Measurements from ENCODE around the gene CFAP54. TPM values are rescaled to one million over a fixed set of nuclear protein-coding genes. Genes with fewer than 3 reads are reported as not detected.

CFAP54 gene
- total and polyA plus RNA-seq, 2 donors (not counting 3 experiments of a cell fraction or from before 2014, with no cell fraction given) = 3.6 to 26.9 TPM

GRCh38 chr12:96770219-96771102 is 281.1 kb downstream of the CFAP54 start:
- POLR2A ChIA-PET = no interaction called here
- Histone ChIP-seq H3K9ac (replicated peaks; ENCODE audit: extremely low read depth, insufficient read depth, low read length) (no peak overlapping the region), H3K4me2 (ENCODE audit: insufficient read depth, low read length) (no peak overlapping the region), H3K9me3 (replicated peaks; ENCODE audit: control insufficient read depth, insufficient read depth, low read length) (no peaks in the 10 kb centered on the region), H2AFZ (ENCODE audit: low read depth, low read length) (no peak overlapping the region), H4K20me1 (replicated peaks; ENCODE audit: control insufficient read depth, extremely low read depth, insufficient read depth, low read length) (no peaks in the 10 kb centered on the region), H3K4me1 (ENCODE audit: control insufficient read depth, extremely low read depth, insufficient read depth, low read length) (no peaks in the 10 kb centered on the region), H3K27ac (ENCODE audit: insufficient read depth, low read depth, low read length) (no peak overlapping the region), H3K4me3 (replicated peaks in 1 of 3; ENCODE audit: insufficient read depth in 1 of 3, low read depth in 1 of 3, low read length in 3 of 3) (no peak overlapping the region), H3K9me1 (replicated peaks; ENCODE audit: control insufficient read depth, extremely low read depth, insufficient read depth, low read length) (no peaks in the 10 kb centered on the region), H3K79me2 (ENCODE audit: control insufficient read depth, insufficient read depth, low read length) (no peaks in the 10 kb centered on the region), H3K27me3 (ENCODE audit: control insufficient read depth in 2 of 2, insufficient read depth in 2 of 2, low read length in 2 of 2) (no peaks in the 10 kb centered on the region), H3K36me3 (ENCODE audit: control insufficient read depth in 2 of 2, extremely low read depth in 1 of 2, insufficient read depth in 2 of 2, low read length in 2 of 2) (no peaks in the 10 kb centered on the region)
- CTCF ChIA-PET = interaction anchor here (0.8 kb wide), 1 partner anchor 41 kb away, joined by 3 read pairs; no protein-coding TSS in a partner anchor
- dilution Hi-C loops (cut with MboI; ENCODE audit: extremely low pct_ligation_motif_present, low sequenced_read_pairs) (no loop called here), intact Hi-C loops (cut with micrococcal nuclease) (no loop called here)
- TF ChIP-seq FOS (IDR thresholded peaks at IDR 0.05; ENCODE audit: borderline replicate concordance, insufficient read depth, low read length) (no peak), POLR2A (IDR thresholded peaks at IDR 0.05; ENCODE audit: low read depth, low read length) (no peak)
- no TSS peak for BruUV-seq (replicated peaks)
- no peak for FAIRE-seq
- no peak for DNase-seq (ENCODE audit: low read depth, low spot score)

- H2AFZ ChIP-seq (ENCODE audit: low read depth, low read length) = no peak overlapping the region
- H4K20me1 ChIP-seq (replicated peaks; ENCODE audit: control insufficient read depth, extremely low read depth, insufficient read depth, low read length) = no peaks in the 10 kb centered on the region
- intact Hi-C loops (cut with micrococcal nuclease) = no loop called here
- CTCF ChIA-PET = interaction anchor here (0.8 kb wide), 1 partner anchor 23 kb away, joined by 3 read pairs; no protein-coding TSS in a partner anchor
- no peaks in the 10 kb centered on the region for H3K79me2 ChIP-seq (ENCODE audit: control insufficient read depth, insufficient read depth, low read length)
- H3K36me3 ChIP-seq (ENCODE audit: control insufficient read depth in 2 of 2, extremely low read depth in 1 of 2, insufficient read depth in 2 of 2, low read length in 2 of 2) = no peaks in the 10 kb centered on the region
- no peak for FAIRE-seq
- H3K27ac ChIP-seq (ENCODE audit: insufficient read depth, low read depth, low read length) = no peak overlapping the region
- no peak for DNase-seq (ENCODE audit: low read depth, low spot score)
- no peaks in the 10 kb centered on the region for H3K4me1 ChIP-seq (ENCODE audit: control insufficient read depth, extremely low read depth, insufficient read depth, low read length)
- no peaks in the 10 kb centered on the region for H3K9me1 ChIP-seq (replicated peaks; ENCODE audit: control insufficient read depth, extremely low read depth, insufficient read depth, low read length)
- no TSS peak for BruUV-seq (replicated peaks)
- no peaks in the 10 kb centered on the region for H3K9me3 ChIP-seq (replicated peaks; ENCODE audit: control insufficient read depth, insufficient read depth, low read length)
- POLR2A ChIA-PET = no interaction called here
- H3K9ac ChIP-seq (replicated peaks; ENCODE audit: extremely low read depth, insufficient read depth, low read length) = no peak overlapping the region
- dilution Hi-C loops (cut with MboI; ENCODE audit: extremely low pct_ligation_motif_present, low sequenced_read_pairs) = no loop called here
- TF ChIP-seq EZH2 (IDR thresholded peaks at IDR 0.05; ENCODE audit: borderline replicate concordance, low read depth, low read length, severe bottlenecking) = no peak
- TF ChIP-seq MAX (IDR thresholded peaks at IDR 0.05; ENCODE audit: insufficient read depth, insufficient read length) = no peak
- H3K4me3 ChIP-seq (replicated peaks in 1 of 3; ENCODE audit: insufficient read depth in 1 of 3, low read depth in 1 of 3, low read length in 3 of 3) = no peak overlapping the region
- no peaks in the 10 kb centered on the region for H3K27me3 ChIP-seq (ENCODE audit: control insufficient read depth in 2 of 2, insufficient read depth in 2 of 2, low read length in 2 of 2)
- no peak overlapping the region for H3K4me2 ChIP-seq (ENCODE audit: insufficient read depth, low read length)
These were observed 283.7 kb downstream of the CFAP54 start for GRCh38 chr12:96773031-96773430.

All from endothelial cell of umbilical vein (primary cell).